Activated naive CD4-positive, alpha-beta T cell treated with anti-CD3 and anti-CD28 coated beads, Interleukin-2, amount 50 U/mL, for 72 hours (primary cell): ENCODE measurements around the gene PARP1. TPM values are rescaled to one million over a fixed set of nuclear protein-coding genes. Genes with fewer than 3 reads are reported as not detected.
"Not testable (repeated sequence)": the region's sequence is repeated elsewhere in the genome, so short reads cannot be mapped to it uniquely, and the experiment has no call there.

Source experiments
- ATAC-seq, 2 donors: fragments of 150-1000 bp; cut with Tn5 transposase; 2 replicates each; pipeline ENCODE4 v1.10.0; 2021; ENCODE audit warnings: mild to moderate bottlenecking in 2 of 2, moderate library complexity in 2 of 2
- DNase-seq, 2 donors: peaks; one replicate each; pipeline ENCODE4 v3.0.0; 2021 to 2022; ENCODE audit warnings: low spot score in 2 of 2
- H3K27ac Mint-ChIP-seq, 2 donors: one replicate each; pipeline ENCODE4 v1.8.0; 2022; ENCODE audit warnings: mild to moderate bottlenecking in 2 of 2, mixed read lengths in 2 of 2
- H3K36me3 Mint-ChIP-seq, 2 donors: one replicate each; pipeline ENCODE4 v1.8.0; 2022; ENCODE audit warnings: mixed read lengths in 2 of 2
- H3K9me3 Mint-ChIP-seq, 2 donors: one replicate each; pipeline ENCODE4 v1.8.0; 2022; ENCODE audit warnings: mixed read lengths in 2 of 2
- total RNA-seq, 2 donors: library from RNA; stranded (reverse); gene quantifications; one replicate each; pipeline ENCODE4 v1.2.3, GENCODE V29; 2022

PARP1 gene
- total RNA-seq, 2 donors from 2014 or later = 176 to 234 TPM

DNA sequence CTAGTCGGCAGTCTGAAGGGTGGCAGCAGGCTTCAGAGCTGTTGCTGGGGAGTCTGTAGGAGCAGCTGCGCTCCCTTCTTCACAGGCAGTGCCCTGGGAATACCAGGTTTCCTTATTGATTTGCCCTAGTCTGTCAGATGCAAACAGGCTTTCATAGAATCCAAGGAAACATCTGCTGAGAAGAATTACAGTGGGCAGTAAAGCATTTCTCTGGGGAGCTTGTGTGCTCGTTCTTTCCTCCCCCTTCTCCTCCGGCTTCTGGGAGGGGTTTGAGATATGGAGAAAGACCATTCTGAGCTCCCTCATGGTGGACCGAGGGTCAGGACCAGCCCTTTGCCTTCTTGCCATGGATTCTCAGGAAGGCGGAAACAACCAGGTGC, 25.4 kb upstream of the PARP1 start:
- Mint-ChIP-seq H3K36me3 (no peaks in the 10 kb centered on the region), H3K27ac (no peak overlapping the region), H3K9me3 (no peaks in the 10 kb centered on the region)
- DNase-seq (no peak), ATAC-seq (no peak)

DNA sequence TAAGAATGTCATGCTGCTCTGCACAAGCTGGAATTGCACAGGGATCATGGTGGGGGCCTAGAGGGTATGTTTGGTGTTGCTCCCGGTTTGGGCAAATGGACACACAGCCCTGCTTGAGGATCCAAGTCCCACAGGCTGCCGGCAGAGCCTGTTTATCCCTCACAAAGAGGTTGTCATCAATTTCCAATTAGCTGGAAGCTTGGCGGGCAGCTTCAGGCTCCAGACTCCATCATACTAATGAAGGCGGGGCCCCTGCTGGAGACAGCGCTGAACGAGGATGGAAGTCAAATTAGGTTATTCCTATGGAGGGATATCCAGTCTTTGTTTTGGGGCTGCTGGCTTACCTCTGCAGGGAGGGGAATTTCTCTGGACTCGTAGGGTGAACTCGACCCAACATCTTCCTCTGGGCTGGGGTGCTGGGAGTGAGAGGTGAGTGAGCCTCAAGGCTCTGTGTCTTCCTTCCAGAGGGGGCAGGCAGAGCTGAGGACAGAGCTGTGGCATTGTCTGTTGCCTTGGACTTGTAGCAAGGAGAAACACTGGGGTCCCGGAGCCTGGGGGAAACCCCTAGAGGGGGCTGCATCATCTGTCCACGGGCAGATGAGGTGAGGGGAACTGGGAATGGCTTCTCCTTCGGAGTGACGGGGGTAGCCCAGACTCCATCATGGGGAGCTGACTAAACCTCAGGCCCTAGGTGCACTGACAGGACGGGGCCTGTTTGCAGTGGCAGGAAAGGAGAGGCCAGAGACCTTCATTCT, 24.9 kb upstream of the PARP1 start:
- no peak for ATAC-seq
- Mint-ChIP-seq H3K27ac (no peak overlapping the region), H3K36me3 (no peaks in the 10 kb centered on the region), H3K9me3 (no peaks in the 10 kb centered on the region)
- DNase-seq = no peak

DNA sequence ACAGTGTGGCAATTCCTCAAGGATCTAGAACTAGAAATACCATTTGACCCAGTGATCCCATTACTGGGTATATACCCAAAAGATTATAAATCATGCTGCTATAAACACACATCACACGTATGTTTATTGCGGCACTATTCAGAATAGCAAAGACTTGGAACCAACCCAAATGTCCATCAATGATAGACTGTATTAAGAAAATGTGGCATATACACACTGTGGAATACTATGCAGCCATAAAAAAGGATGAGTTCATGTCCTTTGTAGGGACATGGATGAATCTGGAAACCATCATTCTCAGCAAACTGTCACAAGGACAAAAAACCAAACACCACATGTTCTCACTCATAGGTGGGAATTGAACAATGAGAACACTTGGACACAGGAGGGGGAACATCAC, 24.0 kb upstream of the PARP1 start:
- not testable (repeated sequence) for H3K36me3 Mint-ChIP-seq, H3K27ac Mint-ChIP-seq, ATAC-seq, H3K9me3 Mint-ChIP-seq, DNase-seq

DNA sequence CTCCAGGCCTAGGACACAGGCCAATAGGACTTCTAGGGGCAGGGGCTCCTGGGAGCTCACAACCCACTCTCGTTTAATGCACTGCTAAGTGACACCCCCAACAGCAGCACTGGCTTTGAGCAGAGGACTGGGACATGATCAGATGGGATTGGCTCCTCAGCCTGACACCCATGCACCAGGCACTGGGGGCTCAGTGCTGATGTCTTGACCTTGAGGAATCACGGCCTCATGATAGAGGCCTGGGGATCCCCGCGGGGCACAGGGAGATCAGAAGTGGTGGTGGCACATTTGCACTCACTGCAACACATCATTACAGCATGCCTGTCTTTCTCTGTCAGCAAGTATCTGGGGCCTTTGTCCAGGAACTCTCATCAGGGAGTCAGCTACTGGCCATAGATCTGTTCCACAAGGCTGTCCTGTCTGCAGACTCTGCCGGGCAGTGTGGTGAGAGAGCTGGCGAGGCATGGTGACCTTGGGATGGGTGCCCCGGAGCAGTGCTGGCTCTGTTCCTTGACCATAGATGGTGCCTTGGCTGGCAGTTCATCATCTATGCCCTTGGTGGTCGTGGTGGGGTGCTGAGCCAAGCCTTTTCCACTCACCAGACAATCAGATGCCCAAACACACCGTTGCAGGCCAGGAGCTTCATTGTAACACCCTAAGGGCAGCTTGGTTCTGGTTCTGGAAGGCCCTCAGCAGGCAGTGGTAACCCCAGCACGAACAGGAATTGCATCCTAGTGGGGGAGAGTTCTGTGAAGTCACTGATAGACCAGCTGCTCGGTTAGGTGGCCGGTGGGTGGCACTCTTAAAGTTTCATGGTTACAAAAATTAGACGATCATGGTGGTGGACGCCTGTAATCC, 22.2 kb upstream of the PARP1 start:
- H3K36me3 Mint-ChIP-seq = no peaks in the 10 kb centered on the region
- H3K9me3 Mint-ChIP-seq = no peaks in the 10 kb centered on the region
- H3K27ac Mint-ChIP-seq = no peak overlapping the region
- ATAC-seq (no peak), DNase-seq (no peak)

DNA sequence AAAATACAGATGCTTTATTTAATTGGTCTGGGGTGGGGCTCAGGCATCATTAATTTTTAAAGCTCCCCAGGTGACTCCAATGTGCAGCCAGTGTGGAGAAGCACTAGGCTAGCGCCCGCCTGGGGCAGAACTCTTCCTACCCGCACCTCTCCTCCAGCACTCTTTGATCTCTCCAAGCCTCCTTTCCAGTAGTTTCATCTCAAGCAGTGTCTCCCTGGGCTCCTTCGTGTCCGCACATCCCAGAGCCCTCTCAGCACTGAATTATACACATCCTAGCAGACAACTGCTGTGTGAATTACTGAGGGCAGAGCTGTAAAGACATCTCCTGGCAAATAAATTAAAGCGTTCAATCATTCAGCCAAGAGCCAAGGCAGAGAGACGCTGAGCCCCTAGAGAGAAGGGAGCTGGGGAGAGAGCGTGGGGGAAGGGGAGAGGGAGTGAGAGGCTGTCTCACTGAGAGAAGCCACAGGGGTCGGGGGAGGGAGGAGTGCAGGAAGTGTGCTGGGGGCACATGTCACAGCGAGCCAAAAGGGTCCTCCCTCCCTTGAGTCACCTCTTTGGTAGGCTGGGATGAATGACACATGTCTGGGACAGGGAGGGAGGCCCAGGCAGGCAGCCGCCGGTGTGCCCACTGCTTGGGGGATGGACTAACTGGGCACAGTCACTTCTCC, 21.0 kb upstream of the PARP1 start:
- Mint-ChIP-seq H3K27ac (no peak overlapping the region), H3K36me3 (no peaks in the 10 kb centered on the region), H3K9me3 (no peaks in the 10 kb centered on the region)
- DNase-seq (no peak), ATAC-seq (no peak)

DNA sequence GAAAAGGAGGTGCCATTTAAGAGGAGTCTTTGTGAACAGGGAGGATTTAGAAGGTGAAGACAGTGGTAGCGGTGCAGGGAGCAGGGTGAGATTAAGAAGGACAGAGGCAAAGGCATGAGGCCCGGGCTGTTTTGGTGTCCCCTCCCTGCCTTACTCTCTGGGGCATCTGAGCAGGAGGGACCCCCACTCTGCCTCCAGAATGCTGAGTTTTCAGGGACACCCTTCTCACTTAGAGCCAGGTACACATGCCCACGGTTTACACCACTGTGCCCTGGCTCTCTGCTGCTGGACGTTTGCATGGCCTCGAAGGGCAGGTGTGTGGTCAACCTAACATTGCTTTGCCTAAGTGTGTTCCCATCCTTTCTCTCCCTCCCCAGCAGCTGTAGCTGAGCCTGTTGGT, 20.5 kb upstream of the PARP1 start:
- ATAC-seq (no peak), DNase-seq (no peak)
- Mint-ChIP-seq H3K36me3 (no peaks in the 10 kb centered on the region), H3K9me3 (no peaks in the 10 kb centered on the region), H3K27ac (no peak overlapping the region)

DNA sequence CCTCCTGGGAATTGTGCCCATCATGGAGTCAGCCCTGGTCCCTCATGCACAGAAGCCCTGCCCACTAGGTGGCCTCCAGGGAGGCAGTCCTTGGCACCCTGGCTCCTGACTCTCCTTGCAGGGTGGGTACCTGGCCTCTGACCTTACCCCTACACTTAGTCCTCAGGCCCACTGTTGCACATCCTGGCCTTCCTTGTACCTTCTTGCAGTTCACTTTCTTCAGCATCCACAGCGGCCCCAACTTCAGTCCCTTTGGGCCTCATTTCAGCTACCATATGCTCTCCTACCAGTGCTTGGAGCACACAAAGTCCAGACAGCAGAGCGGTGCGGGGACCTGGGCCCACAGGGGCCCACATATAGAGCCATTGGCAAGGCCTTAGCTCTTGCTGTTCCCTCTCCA, 19.2 kb upstream of the PARP1 start:
- H3K27ac Mint-ChIP-seq = no peak overlapping the region
- H3K9me3 Mint-ChIP-seq = no peaks in the 10 kb centered on the region
- ATAC-seq (no peak), DNase-seq (no peak)
- H3K36me3 Mint-ChIP-seq = no peaks in the 10 kb centered on the region

DNA sequence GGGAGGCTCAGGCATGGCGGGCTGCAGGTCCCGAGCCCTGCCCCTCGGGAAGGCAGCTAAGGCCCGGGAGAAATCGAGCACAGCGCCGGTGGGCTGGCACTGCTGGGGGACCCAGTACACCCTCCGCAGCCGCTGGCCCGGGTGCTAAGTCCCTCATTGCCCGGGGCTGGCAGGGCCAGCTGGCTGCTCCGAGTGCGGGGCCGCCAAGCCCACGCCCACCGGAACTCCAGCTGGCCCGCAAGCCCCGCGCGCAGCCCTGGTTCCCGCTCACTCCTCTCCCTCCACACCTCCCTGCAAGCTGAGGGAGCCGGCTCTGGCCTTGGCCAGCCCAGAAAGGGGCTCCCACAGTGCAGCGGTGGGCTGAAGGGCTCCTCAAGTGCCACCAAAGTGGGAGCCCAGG, 18.5 kb upstream of the PARP1 start:
- not testable (repeated sequence) for H3K27ac Mint-ChIP-seq, H3K36me3 Mint-ChIP-seq, H3K9me3 Mint-ChIP-seq, ATAC-seq, DNase-seq

DNA sequence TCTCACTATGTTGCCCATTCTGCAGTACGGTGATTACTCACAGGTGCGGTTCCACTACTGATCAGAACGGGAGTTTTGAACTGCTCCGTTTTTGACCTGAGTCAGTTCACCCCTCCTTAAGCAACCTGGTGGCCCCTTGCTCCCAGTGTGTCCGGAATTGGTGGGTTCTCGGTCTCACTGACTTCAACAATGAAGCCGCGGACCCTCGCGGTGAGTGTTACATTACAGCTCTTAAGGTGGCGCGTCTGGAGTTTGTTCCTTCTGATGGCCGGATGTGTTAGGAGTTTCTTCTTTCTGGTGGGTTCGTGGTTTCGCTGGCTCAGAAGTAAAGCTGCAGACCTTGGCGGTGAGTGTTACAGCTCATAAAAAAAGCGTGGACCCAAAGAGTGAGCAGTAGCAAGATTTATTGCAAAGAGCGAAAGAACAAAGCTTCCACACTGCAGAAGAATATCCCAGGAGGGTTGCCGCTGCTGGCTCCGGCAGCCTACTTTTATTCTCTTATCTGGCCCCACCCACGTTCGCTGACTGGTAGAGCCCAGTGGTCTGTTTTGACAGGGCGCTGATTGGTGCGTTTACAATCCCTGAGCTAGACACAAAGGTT, 17.6 kb upstream of the PARP1 start:
- Mint-ChIP-seq H3K27ac (peak overlapping the region in 1 of 2 donors; percentile 15), H3K9me3 (no peaks in the 10 kb centered on the region), H3K36me3 (no peaks in the 10 kb centered on the region)
- DNase-seq = peak in 1 of 2 donors; percentile 27
- peak; percentile 46 to 79 for ATAC-seq

DNA sequence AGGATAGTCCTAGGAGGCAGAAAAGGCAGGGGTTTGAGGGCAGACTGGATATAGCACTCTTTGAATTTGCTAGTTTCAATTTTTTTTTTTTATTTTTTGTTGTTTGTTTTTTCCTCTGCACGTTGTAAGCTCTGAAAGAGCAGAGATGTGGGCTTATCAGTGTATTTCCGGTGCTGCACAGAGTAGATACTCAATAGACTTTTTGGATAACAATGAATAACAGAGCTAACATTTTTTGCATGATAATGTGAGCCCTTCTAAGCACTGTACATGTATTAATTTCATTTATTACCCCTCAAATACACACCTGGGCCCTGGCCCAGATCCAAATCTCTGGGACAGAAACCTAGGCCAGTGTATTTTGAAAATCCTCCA, 17.1 kb upstream of the PARP1 start:
- peak in 1 of 2 donors; percentile 24 for ATAC-seq
- Mint-ChIP-seq H3K9me3 (no peaks in the 10 kb centered on the region), H3K27ac (no peak overlapping the region), H3K36me3 (no peaks in the 10 kb centered on the region)
- no peak for DNase-seq

DNA sequence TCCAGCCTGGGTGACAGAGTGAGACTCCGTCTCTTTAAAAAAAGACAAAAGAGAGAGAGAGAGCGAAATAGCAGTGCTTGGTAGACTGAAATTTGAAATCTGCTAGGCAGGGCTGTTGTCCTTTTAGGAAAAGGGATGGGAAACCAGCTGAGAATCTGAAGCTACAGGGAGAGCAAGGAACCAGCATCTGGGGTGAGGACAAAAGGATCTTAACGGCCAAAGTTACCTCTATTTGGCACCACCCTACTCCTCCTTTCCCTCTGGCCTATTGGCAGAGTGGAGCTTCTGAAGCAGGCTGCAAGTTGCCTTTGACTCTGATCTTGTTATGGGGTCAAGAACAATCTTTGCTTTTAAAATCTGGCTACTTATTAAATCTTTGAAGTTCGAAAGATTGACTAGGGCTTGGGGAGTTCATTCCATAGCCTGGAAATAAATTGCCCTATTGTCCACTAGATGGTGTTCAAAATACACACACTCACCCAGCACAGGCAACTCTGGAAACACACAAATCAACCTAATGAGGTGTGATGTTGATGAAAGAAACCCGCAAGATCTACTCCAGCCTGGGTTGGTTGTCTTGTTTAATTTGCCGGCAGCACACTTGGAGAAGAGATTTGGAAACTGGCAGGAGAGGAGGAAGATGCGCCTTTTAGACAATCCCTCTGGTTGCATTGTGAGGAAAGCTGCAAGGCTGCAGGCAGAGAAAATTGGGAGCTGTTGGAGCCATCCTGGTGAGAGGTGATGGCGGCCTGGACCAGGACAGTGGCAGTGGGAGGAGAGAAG, 16.5 kb upstream of the PARP1 start:
- ATAC-seq = peak; percentile 37 to 67
- no peak for DNase-seq
- H3K36me3 Mint-ChIP-seq = no peaks in the 10 kb centered on the region
- no peak overlapping the region for H3K27ac Mint-ChIP-seq
- no peaks in the 10 kb centered on the region for H3K9me3 Mint-ChIP-seq

DNA sequence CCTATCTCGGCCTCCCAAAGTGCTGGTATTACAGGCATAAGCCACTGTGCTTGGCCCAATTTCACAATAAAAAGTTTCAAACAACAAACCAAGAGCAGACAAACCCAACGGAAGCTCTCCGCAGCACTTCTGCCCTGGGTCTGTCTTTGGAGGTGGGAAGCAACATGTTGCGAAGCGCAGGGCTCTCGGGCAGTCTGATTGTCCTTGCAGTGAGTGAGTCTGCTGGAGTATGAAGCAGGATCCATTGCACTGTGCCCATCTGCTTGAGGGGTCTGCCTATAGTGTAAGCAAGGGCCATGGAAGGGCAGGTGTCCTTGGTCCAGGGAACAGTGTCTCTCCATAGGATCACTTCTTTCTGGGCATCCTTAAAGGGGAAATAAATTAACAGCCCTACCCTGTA, 14.6 kb upstream of the PARP1 start:
- Mint-ChIP-seq H3K9me3 (no peaks in the 10 kb centered on the region), H3K27ac (no peak overlapping the region), H3K36me3 (no peaks in the 10 kb centered on the region)
- no peak for DNase-seq
- no peak for ATAC-seq

DNA sequence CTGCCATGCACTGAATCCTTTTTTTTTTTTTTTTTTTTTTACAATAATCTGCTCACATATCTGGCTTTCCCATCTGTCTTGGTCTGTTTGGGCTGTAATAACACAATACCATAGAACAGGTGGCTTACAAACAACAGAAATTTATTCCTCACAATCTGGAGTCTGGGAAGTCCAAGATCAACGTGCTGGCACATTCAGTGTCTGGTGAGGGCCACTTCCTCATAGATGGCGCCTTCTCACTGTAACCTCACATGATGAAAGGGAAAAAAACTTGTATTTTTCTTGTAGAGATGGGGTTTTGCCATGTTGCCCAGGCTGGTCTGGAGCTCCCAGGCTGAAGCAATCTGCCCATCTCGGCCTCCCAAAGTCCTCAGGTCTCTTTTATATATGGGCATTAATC, 13.0 kb upstream of the PARP1 start:
- Mint-ChIP-seq H3K36me3 (no peaks in the 10 kb centered on the region), H3K9me3 (no peaks in the 10 kb centered on the region), H3K27ac (no peak overlapping the region)
- ATAC-seq (no peak), DNase-seq (no peak)

DNA sequence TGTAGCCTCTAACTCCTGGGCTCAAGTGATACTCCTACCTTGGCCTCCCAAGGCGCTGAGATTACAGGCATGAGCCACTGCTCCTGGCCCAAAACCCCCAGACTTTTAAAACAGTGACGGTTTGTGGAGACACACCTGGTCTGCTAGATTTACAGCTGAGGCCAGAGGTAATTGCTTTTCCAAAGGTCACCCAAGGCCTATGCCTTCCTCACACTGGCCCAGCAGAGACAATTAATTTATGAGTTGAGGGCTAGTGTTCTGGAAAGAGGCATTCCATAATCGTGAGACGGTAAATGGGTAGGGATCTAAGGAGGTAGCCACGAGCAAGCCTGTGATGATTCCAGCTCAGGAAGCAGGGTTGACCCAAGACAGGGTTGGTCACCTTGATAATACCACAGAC, 12.4 kb upstream of the PARP1 start:
- no peak for DNase-seq
- ATAC-seq = no peak
- no peaks in the 10 kb centered on the region for H3K9me3 Mint-ChIP-seq
- no peak overlapping the region for H3K27ac Mint-ChIP-seq
- no peaks in the 10 kb centered on the region for H3K36me3 Mint-ChIP-seq

DNA sequence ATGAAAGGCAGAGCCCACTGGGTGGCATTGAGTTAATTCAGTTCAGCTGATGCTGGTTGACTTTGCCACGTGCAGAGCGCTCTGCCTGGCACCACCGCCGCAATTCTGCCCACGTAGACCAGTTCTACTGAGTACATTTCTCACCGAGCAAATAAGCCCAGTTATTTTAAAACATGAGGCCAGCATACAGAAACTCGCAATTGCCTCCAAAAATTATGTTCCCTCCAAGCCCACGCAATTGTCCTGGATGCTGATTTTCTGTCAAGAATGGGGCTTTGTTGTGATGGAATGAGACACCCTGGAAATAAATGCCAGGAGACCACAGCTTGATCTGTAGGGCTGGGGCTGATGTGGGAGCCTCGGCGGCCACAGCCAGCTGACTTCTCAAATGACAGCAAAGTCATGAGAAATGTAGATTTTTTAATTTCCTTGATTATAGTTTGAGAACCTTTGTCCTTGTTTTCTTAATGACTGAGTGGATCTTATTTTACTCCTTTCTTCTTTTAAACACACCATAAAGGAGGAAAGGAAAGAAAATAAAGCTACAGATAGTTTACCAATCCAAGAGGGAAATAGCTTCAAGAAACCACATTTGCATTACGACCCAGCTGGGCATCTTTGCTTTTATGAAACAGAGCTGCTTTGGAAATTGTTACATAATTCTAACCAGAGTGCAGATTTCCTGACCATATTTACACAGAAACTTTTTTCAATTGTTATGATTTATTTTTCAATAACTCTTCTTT, 11.6 kb upstream of the PARP1 start:
- Mint-ChIP-seq H3K9me3 (no peaks in the 10 kb centered on the region), H3K27ac (no peak overlapping the region), H3K36me3 (no peaks in the 10 kb centered on the region)
- no peak for DNase-seq
- no peak for ATAC-seq
